ENCODE measurements around the gene DKK3. TPM values are rescaled to one million over a fixed set of nuclear protein-coding genes. Genes with fewer than 3 reads are reported as not detected.
A peak's percentile ranks its signal among the peaks of the same experiment; 100 is the strongest.

DKK3 gene
- total and polyA plus RNA-seq, 8 donors, result 21.8 to 63.8 (median 37.6) TPM

GRCh38 chr11:11981364-11981763 lies 27.1 kb downstream of the DKK3 start:
- Histone ChIP-seq H3K36me3 (no peaks in the 10 kb centered on the region), H3K27me3 (no peaks in the 10 kb centered on the region), H3K9me3 (no peaks in the 10 kb centered on the region), H3K4me3 (no peak overlapping the region), H3K27ac (peak overlapping the region in 1 of 5 donors; percentile 81), H3K4me1 (peaks cover 27 to 56% (median 42%) of the 10 kb centered on the region in 4 donors)
- no peak for TF ChIP-seq POLR2AphosphoS5 (IDR thresholded peaks at IDR 0.05)
- TF ChIP-seq, protein P1, sequence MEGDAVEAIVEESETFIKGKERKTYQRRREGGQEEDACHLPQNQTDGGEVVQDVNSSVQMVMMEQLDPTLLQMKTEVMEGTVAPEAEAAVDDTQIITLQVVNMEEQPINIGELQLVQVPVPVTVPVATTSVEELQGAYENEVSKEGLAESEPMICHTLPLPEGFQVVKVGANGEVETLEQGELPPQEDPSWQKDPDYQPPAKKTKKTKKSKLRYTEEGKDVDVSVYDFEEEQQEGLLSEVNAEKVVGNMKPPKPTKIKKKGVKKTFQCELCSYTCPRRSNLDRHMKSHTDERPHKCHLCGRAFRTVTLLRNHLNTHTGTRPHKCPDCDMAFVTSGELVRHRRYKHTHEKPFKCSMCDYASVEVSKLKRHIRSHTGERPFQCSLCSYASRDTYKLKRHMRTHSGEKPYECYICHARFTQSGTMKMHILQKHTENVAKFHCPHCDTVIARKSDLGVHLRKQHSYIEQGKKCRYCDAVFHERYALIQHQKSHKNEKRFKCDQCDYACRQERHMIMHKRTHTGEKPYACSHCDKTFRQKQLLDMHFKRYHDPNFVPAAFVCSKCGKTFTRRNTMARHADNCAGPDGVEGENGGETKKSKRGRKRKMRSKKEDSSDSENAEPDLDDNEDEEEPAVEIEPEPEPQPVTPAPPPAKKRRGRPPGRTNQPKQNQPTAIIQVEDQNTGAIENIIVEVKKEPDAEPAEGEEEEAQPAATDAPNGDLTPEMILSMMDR (IDR thresholded peaks at IDR 0.05), result no peak
- TF ChIP-seq EP300 (IDR thresholded peaks at IDR 0.05), result no peak
- TF ChIP-seq POLR2A (IDR thresholded peaks at IDR 0.05), result no peak
- DNase-seq, result peak in 1 of 2 donors; percentile 16
- intact Hi-C loops (cut with DNase I; ENCODE audit: low total_unique reads), result no loop called here
- WGBS, 5 donors, result 86 to 92% (median 90%) methylated on average over 4 to 5 of the region's 5 CpGs

DNA sequence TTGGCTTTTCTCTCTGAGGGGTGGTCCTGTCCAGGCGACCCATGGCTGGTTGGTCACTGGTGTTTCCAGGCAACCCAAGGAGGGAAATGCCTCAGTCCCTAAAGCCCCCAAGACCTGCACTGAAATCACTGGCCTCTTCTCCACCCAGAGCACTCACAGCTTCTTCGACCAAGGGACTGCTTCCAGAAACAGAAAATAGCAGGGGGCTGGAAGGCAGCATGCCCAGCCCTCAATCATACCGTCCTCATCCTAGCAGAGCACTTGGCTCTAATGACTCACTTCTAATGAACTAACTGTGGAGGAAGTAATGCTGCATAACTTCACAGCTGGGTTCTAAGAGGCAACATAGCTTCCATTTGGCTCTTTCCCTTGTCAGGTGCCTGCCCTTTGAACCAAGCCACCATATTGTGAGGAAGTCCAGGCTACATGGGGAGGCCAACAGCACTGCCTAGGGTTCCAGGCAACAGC lies 27.6 kb downstream of the DKK3 start:
- Histone ChIP-seq H3K9me3 (no peaks in the 10 kb centered on the region), H3K27ac (peak overlapping the region in 4 of 5 donors; percentile 78 to 82 (median 80)), H3K4me1 (peaks cover 32 to 61% (median 46%) of the 10 kb centered on the region in 4 donors), H3K36me3 (no peaks in the 10 kb centered on the region), H3K4me3 (no peak overlapping the region), H3K27me3 (no peaks in the 10 kb centered on the region)
- TF ChIP-seq POLR2AphosphoS5 (IDR thresholded peaks at IDR 0.05) (no peak), POLR2A (IDR thresholded peaks at IDR 0.05) (no peak), EP300 (IDR thresholded peaks at IDR 0.05) (no peak)
- TF ChIP-seq, protein P1 (IDR thresholded peaks at IDR 0.05), result no peak
- DNase-seq, result peak in 1 of 2 donors; percentile 5
- WGBS, 5 donors, result 69 to 92% (median 84%) methylated on average over 2 to 3 of the region's 3 CpGs
- intact Hi-C loops (cut with DNase I; ENCODE audit: low total_unique reads), result no loop called here

GRCh38 chr11:11980200-11980599 lies 28.2 kb downstream of the DKK3 start:
- 38 to 79% (median 68%) methylated on average over 2 of the region's 2 CpGs for WGBS, 5 donors
- peaks cover 36 to 62% (median 47%) of the 10 kb centered on the region in 4 donors for H3K4me1 ChIP-seq

DNA sequence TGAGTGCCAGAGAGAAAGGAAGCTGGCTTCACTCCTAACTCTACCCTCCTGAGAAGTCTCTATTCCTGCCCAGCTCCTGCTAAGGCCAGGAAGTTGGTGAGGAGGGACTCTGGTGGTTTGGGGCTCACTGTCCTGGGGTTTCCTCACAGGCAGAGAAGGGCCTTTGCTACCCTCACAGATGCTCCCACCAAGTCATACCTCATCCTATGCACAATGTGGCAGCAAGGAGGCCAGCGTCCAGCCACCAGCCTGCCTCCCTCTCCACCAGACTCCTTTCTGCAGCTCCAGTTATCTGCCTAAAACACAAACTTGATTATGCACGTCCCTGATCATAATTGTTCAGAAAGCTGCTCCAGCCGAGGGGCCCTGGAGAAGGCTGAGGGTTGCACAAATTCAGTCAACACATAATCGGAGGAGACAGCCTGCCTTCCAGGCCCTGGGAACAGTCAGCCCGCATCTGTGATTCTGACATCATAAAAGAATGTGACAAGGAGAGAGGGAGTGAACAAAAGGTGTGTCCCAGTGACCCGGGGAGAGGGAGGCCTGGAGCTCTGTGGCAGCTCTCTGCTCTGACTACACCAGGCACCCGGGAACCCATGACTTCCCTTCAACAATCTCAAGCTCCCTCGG lies 28.8 kb downstream of the DKK3 start:
- no peak overlapping the region for H3K4me3 ChIP-seq
- intact Hi-C loops (cut with DNase I; ENCODE audit: low total_unique reads), result no loop called here
- TF ChIP-seq EP300 (IDR thresholded peaks at IDR 0.05), result no peak
- peak in 1 of 3 donors; percentile 54 for TF ChIP-seq POLR2AphosphoS5 (IDR thresholded peaks at IDR 0.05)
- TF ChIP-seq POLR2A (IDR thresholded peaks at IDR 0.05), result no peak
- H3K4me1 ChIP-seq, result peaks cover 36 to 67% (median 49%) of the 10 kb centered on the region in 4 donors
- H3K27ac ChIP-seq, result peak overlapping the region; percentile 78 to 82 (median 79)
- H3K9me3 ChIP-seq, result no peaks in the 10 kb centered on the region
- H3K27me3 ChIP-seq, result no peaks in the 10 kb centered on the region
- DNase-seq, result peak; percentile 60 to 85
- WGBS, 5 donors, result 18 to 41% (median 30%) methylated on average over 8 of the region's 8 CpGs
- H3K36me3 ChIP-seq, result no peaks in the 10 kb centered on the region

More at GRCh38 chr11:11980200-11980599, 28.2 kb downstream of the DKK3 start:
- Histone ChIP-seq H3K4me3 (no peak overlapping the region), H3K36me3 (no peaks in the 10 kb centered on the region), H3K27me3 (no peaks in the 10 kb centered on the region), H3K27ac (peak overlapping the region; percentile 6 to 82 (median 79)), H3K9me3 (no peaks in the 10 kb centered on the region)
- intact Hi-C loops (cut with DNase I; ENCODE audit: low total_unique reads), result no loop called here
- TF ChIP-seq EP300 (IDR thresholded peaks at IDR 0.05), result no peak
- TF ChIP-seq POLR2AphosphoS5 (IDR thresholded peaks at IDR 0.05), result no peak
- TF ChIP-seq, protein P1 (IDR thresholded peaks at IDR 0.05), result no peak
- TF ChIP-seq POLR2A (IDR thresholded peaks at IDR 0.05), result no peak
- peak; percentile 23 to 41 for DNase-seq
